Right lobe of liver (tissue), 4 donors: Measurements from ENCODE around the gene ANAPC7.
"Not testable (repeated sequence)": the region's sequence is repeated elsewhere in the genome, so short reads cannot be mapped to it uniquely, and the experiment has no call there.

Experiments used
- CTCF ChIP-seq, 4 donors: fragments of 200-600 bp in 3 of 4; fragments of 450-650 bp in 1 of 4; IDR thresholded peaks; one replicate each; pipeline versions ENCODE4 v1.5.1 to v1.8.0; 2016 to 2022; ENCODE audit warnings: antibody characterized with exemption in 4 of 4, mild to moderate bottlenecking in 2 of 4
- POLR2A ChIP-seq: fragments of 450-650 bp; IDR thresholded peaks from one replicate; pipeline ENCODE4 v1.6.1; 2017; ENCODE audit warnings: antibody characterized with exemption, mild to moderate bottlenecking
- donor health status: DM: no; HTN: no; CAD: no.
- donor health status: DM: no; HTN: no; CAD: no.
- donor health status: DM: no; HTN: yes; CAD: no.

GRCh38 chr12:110410086-110410485, 6.6 kb upstream of the ANAPC7 start:
- TF ChIP-seq CTCF (IDR thresholded peaks at IDR 0.05); POLR2A: not testable (repeated sequence)
